Mesothelial cell of epicardium (in vitro differentiated cells): Measurements from ENCODE around the gene NAPB. TPM values are rescaled to one million over a fixed set of nuclear protein-coding genes. Genes with fewer than 3 reads are reported as not detected.

Experiments
- DNase-seq, 2 experiments: peaks; one replicate each; pipeline ENCODE4 v3.0.0; 2021; ENCODE audit warnings: low spot score in 2 of 2; ENCODE audit not compliant: unreplicated experiment in 2 of 2
- H3K27ac Mint-ChIP-seq: 2 replicates; pipeline ENCODE4 v1.8.0; 2021; ENCODE audit warnings: mixed read lengths
- H3K27me3 Mint-ChIP-seq: 2 replicates; pipeline ENCODE4 v1.8.0; 2021; ENCODE audit warnings: low read depth, mixed read lengths
- H3K36me3 Mint-ChIP-seq: 2 replicates; pipeline ENCODE4 v1.8.0; 2021; ENCODE audit warnings: mixed read lengths
- H3K4me1 Mint-ChIP-seq: 2 replicates; pipeline ENCODE4 v1.8.0; 2021; ENCODE audit warnings: mixed read lengths
- H3K4me3 Mint-ChIP-seq: 2 replicates; pipeline ENCODE4 v1.8.0; 2021; ENCODE audit warnings: mild to moderate bottlenecking, moderate library complexity, mixed read lengths
- H3K9me3 Mint-ChIP-seq: 2 replicates; pipeline ENCODE4 v1.8.0; 2021; ENCODE audit warnings: mixed read lengths
- total RNA-seq: library from RNA; stranded (reverse); gene quantifications from 3 replicates; pipeline ENCODE4 v1.2.1, GENCODE V29; 2021
- TF ChIP-seq, protein P1 (sequence below): fragments of 200-600 bp; sonication (generic); IDR thresholded peaks from one replicate; pipeline ENCODE4 v1.5.0; 2021; ENCODE audit warnings: antibody characterized with exemption; ENCODE audit not compliant: unreplicated experiment

The NAPB gene
- total RNA-seq, 1 donor from 2014 or later: 18.0 TPM

DNA sequence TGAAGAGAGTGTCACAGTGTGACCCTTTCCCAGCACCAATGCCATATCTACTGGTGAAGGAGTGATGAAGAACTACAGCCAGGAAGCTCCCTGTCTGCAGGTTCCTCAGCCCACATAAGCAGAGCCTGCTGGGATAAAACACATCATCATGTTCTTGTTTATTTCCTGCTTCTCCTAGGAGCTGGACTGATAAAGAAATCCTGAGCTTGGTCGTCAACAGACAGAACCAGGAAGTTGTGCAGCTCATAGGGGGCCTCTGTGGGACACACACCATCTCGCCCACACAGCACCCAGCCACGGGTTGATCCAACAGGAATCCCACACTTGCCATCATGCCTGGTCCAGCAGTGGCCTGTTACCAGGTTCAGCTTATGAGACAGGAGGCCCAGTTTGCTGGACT is 15.4 kb upstream of the NAPB start:
- TF ChIP-seq, protein P1, sequence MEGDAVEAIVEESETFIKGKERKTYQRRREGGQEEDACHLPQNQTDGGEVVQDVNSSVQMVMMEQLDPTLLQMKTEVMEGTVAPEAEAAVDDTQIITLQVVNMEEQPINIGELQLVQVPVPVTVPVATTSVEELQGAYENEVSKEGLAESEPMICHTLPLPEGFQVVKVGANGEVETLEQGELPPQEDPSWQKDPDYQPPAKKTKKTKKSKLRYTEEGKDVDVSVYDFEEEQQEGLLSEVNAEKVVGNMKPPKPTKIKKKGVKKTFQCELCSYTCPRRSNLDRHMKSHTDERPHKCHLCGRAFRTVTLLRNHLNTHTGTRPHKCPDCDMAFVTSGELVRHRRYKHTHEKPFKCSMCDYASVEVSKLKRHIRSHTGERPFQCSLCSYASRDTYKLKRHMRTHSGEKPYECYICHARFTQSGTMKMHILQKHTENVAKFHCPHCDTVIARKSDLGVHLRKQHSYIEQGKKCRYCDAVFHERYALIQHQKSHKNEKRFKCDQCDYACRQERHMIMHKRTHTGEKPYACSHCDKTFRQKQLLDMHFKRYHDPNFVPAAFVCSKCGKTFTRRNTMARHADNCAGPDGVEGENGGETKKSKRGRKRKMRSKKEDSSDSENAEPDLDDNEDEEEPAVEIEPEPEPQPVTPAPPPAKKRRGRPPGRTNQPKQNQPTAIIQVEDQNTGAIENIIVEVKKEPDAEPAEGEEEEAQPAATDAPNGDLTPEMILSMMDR: no peak
- H3K9me3 Mint-ChIP-seq: no peaks in the 10 kb centered on the region

DNA sequence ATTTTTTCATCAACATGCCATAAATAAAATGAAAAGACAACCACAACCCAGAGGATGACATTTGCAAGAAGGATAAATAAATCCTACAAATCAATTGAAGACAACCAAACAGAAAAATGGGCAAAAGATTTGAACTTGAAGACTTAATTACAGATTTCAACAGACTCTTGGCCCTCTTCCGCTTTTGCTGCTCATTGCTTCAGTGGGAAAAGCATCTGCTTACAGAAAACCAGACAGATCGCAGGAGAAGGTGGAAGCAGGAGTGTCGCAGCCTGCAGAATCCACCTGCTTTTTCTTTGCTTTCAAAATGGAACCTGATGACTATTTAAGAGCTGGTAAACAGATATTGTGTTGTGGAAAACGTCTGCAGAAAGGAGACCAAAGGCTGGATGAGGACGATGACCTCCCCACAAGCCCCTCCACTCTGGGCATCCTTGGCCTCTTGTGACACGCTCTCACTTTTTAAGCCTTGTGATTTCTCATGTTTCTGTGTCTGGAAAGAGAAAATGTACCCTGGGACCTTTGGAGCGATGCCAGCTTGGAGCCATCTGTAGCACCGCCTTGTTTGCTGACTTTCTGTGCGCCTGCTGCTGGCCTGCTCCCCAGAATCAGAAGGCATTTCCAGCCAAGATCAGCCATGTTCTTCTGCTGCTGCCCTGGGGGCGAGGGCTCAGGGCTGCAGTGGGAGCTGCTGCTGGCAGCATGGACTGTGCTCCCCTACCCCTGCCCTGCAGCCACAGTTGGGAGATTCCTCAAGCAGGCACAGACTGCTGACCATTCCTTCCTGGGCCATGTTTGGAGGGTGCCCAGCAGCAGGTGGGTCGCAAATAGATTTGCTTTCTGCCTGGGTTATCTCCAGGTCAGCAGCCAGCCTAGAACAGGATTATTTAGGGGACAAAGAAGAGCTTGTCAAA is 14.6 kb upstream of the NAPB start:
- DNase-seq: no peak
- Mint-ChIP-seq H3K27me3 (peaks cover 5% of the 10 kb centered on the region), H3K4me1 (peaks cover 3% of the 10 kb centered on the region), H3K27ac (no peak overlapping the region), H3K9me3 (no peaks in the 10 kb centered on the region), H3K36me3 (no peaks in the 10 kb centered on the region), H3K4me3 (no peak overlapping the region)
- TF ChIP-seq, protein P1: no peak

More for the DNA sequence above, 15.4 kb upstream of the NAPB start:
- Mint-ChIP-seq H3K36me3 (no peaks in the 10 kb centered on the region), H3K27ac (no peak overlapping the region), H3K4me3 (no peak overlapping the region), H3K27me3 (peaks cover 6% of the 10 kb centered on the region), H3K4me1 (peaks cover 3% of the 10 kb centered on the region)
- DNase-seq: no peak

DNA sequence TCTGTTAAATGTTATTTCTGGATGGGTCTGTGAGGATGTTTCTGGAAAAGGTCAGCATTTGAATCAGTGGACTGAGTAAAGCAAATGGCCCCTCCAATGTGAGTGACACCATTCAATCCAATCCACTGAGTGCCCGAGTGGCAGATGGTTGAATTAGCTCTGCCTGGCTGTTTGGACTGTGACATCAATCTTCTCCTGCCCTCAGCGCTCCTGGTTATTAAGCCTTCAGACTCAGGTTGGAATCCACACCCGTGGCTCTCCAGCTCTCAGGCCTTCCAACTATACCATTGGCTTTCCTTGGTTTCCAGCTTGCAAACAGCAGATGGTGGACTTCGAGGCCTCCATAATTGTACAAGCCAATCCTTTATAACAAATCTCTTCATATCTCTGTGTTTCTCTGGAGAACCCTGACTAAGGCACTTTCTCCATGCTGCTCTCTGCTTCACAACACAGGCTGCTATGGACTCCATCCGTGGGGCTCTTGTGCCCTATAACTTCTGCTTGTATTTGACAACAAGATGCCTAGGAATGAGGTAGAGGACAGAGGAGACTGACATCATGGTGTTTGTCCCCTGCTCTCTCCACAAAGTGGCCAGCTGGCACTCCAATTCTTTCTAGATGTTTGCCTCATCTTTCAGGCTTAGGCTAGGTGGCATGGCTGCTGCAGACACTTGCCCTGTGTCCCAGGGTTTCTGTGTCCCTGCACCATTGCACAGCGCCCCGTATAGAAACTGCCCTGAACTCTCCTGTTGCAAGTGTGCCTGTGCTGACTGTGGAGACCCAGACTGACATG is 13.4 kb upstream of the NAPB start:
- no peaks in the 10 kb centered on the region for H3K36me3 Mint-ChIP-seq

DNA sequence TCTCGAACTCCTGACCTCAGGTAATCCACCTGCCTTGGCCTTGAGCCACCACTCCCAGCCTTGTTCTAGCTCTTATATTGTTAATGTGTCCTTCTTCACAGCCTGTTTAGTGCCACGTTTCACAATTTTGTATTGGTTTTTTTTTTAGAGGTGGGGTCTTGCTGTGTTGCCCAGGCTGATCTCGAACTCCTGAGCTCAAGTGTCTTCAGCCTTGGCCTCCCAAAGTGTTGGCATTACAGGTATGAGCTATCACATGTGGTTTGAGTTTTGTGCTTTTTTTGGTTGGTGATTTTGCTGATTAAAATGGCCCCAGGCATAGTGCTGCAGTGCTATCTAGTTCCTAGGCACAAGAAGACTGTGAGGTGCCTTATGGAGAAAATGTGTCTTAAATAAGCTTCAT is 12.3 kb upstream of the NAPB start:
- Mint-ChIP-seq H3K9me3 (no peaks in the 10 kb centered on the region), H3K27me3 (peaks cover 1% of the 10 kb centered on the region), H3K27ac (no peak overlapping the region), H3K4me1 (peaks cover 3% of the 10 kb centered on the region), H3K36me3 (no peaks in the 10 kb centered on the region), H3K4me3 (no peak overlapping the region)
- TF ChIP-seq, protein P1: no peak
- DNase-seq: no peak

More for the DNA sequence above, 13.4 kb upstream of the NAPB start:
- no peak for DNase-seq
- no peak overlapping the region for H3K4me3 Mint-ChIP-seq
- peaks cover 1% of the 10 kb centered on the region for H3K27me3 Mint-ChIP-seq
- no peaks in the 10 kb centered on the region for H3K9me3 Mint-ChIP-seq
- peaks cover 3% of the 10 kb centered on the region for H3K4me1 Mint-ChIP-seq
- TF ChIP-seq, protein P1: no peak
- no peak overlapping the region for H3K27ac Mint-ChIP-seq

DNA sequence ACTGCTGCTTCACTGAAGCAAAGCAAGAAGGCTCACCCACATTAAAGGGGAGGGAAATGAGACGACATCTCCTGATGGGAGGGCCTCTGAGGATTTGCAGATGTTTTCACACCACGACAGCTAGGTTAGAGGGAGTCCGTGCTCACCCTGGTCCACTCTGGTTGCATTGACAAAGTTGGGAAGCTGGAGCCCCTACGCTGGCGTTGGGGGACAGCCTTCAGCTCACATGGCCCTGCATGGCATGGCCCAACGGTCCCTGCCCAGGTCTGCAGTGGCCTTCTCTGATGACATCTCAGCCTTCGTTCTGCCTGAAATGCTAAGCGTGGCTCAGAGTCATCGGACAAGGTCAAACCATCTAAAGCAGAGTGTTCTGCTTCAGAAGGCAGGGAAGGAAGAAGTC is 3.8 kb upstream of the NAPB start:
- Mint-ChIP-seq H3K4me1 (peaks cover 4% of the 10 kb centered on the region), H3K9me3 (no peaks in the 10 kb centered on the region), H3K36me3 (no peaks in the 10 kb centered on the region), H3K27ac (no peak overlapping the region), H3K4me3 (no peak overlapping the region), H3K27me3 (no peaks in the 10 kb centered on the region)
- TF ChIP-seq, protein P1: no peak
- no peak for DNase-seq
